GM18520 (cell line): ENCODE data around the gene LY9.
A peak's percentile ranks its signal among the peaks of the same experiment; 100 is the strongest.

ENCODE experiments used
- ATAC-seq: cut with Tn5 transposase; IDR thresholded peaks from one replicate; pipeline ENCODE4 v1.9.1; 2021; ENCODE audit not compliant: unreplicated experiment

The LY9 gene

GRCh38 chr1:160836561-160836960 lies 40.6 kb downstream of the LY9 start:
- no peak for ATAC-seq

- no peak for ATAC-seq
Observed at GRCh38 chr1:160836981-160837557, 41.1 kb downstream of the LY9 start.

- ATAC-seq = peak; percentile 53
Observed at GRCh38 chr1:160837558-160838205, 41.7 kb downstream of the LY9 start.

- ATAC-seq = no peak
Observed at GRCh38 chr1:160838888-160839287, 42.9 kb downstream of the LY9 start.

- ATAC-seq = no peak
Observed at GRCh38 chr1:160839746-160840145, 43.8 kb downstream of the LY9 start.

GRCh38 chr1:160841079-160841478 lies 45.1 kb downstream of the LY9 start:
- no peak for ATAC-seq

GRCh38 chr1:160844447-160845232 lies 48.7 kb downstream of the LY9 start:
- ATAC-seq = no peak

- no peak for ATAC-seq
Observed at GRCh38 chr1:160846281-160846680, 50.3 kb downstream of the LY9 start.

GRCh38 chr1:160850541-160850940 lies 54.6 kb downstream of the LY9 start:
- ATAC-seq = no peak

- ATAC-seq = no peak
Observed at GRCh38 chr1:160850993-160851392, 55.0 kb downstream of the LY9 start.

GRCh38 chr1:160853014-160853413 lies 57.0 kb downstream of the LY9 start:
- ATAC-seq = no peak

GRCh38 chr1:160853754-160854153 lies 57.8 kb downstream of the LY9 start:
- no peak for ATAC-seq

- ATAC-seq = peak; percentile 70
Observed at GRCh38 chr1:160855181-160855981, 59.4 kb downstream of the LY9 start.

GRCh38 chr1:160858097-160858496 lies 62.1 kb downstream of the LY9 start:
- ATAC-seq = no peak

- no peak for ATAC-seq
Observed at GRCh38 chr1:160858507-160858906, 62.5 kb downstream of the LY9 start.

GRCh38 chr1:160859166-160859565 lies 63.2 kb downstream of the LY9 start:
- ATAC-seq = no peak

GRCh38 chr1:160860840-160861505 lies 65.0 kb downstream of the LY9 start:
- no peak for ATAC-seq

GRCh38 chr1:160862203-160863060 lies 66.5 kb downstream of the LY9 start, which contains the start of gene CD244:
CD244 (minus strand) TSS chr1:160862887; CDS start chr1:160862677, 210 bp downstream.
- ATAC-seq = peak; percentile 81

- ATAC-seq = no peak
Observed at GRCh38 chr1:160863061-160863773, 67.2 kb downstream of the LY9 start.
